HG03108 (cell line): ENCODE results near the gene PNLIPRP2.

Experiments used
- ATAC-seq: cut with Tn5 transposase; IDR thresholded peaks from one replicate; pipeline ENCODE4 v1.9.1; 2021; ENCODE audit warnings: moderate library complexity; ENCODE audit not compliant: unreplicated experiment

The PNLIPRP2 gene

GRCh38 chr10:116676633-116677032, 55.9 kb downstream of the PNLIPRP2 start:
- ATAC-seq, result no peak

DNA sequence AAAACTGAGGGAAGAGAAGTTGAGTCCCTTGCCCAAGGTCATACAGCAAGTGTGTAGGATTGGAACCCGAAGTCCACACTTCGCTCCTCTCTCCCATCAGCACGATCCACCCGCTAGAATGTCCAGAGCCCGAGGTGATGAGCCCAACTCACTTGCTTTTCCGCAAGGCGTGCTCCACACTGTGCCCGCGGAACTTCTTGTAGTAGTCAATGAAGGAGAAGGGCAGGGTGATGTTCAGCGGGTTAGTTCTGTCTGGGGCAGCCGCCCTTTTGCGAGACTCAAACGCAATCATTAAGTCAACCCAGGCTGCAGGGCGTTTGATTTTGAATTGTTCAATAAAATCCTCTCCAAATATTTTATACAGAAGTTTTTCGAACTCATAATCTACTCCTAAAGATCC, 58.6 kb downstream of the PNLIPRP2 start:
- ATAC-seq, result no peak

DNA sequence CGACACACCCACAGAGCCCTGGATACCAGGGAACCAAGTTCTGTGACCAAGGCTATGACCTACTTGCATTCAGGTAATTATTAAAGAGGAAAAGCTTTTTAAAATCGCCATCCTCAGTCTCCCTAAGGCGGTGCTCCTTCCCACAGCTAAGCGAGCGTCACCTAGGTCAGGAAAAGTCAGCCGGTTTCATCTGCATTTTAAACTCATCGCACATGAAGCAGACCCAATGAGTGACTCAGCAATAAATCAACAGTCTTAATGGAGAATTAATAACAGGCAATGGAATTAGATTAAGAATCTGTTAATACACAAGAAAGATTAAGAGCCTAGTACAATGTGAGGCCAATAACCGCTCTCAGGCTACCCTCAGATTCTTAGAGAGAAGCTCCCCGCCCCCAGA, 62.4 kb downstream of the PNLIPRP2 start:
- no peak for ATAC-seq

GRCh38 chr10:116683821-116684220, 63.1 kb downstream of the PNLIPRP2 start:
- no peak for ATAC-seq

- ATAC-seq, result no peak
Observed at GRCh38 chr10:116684781-116685180, 64.0 kb downstream of the PNLIPRP2 start.

GRCh38 chr10:116685807-116686206, 65.1 kb downstream of the PNLIPRP2 start:
- no peak for ATAC-seq

DNA sequence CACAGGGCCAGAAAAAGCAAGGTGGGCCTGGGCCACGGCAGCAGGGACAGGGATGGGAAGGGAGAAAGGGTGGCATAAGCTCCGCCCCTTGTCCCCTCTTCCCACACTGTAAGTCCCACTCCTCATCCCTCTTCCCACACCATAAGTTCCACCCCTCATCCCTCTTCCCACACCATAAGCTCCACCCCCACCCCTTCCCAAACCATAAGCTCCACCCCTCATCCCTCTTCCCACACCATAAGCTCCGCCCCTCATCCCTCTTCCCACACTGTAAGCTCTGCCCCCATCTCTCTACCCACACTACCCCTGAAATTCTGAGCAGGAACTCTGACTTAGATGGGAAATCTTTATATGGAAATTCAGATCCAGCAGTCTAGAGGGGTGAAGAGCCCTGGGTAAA, 65.9 kb downstream of the PNLIPRP2 start:
- ATAC-seq, result no peak

GRCh38 chr10:116687633-116688032, 66.9 kb downstream of the PNLIPRP2 start:
- ATAC-seq, result no peak

- no peak for ATAC-seq
Observed at GRCh38 chr10:116688241-116688711, 67.5 kb downstream of the PNLIPRP2 start.

GRCh38 chr10:116688741-116689495, 68.2 kb downstream of the PNLIPRP2 start:
- no peak for ATAC-seq

GRCh38 chr10:116689744-116690143, 69.0 kb downstream of the PNLIPRP2 start:
- no peak for ATAC-seq

GRCh38 chr10:116690356-116691322, 69.9 kb downstream of the PNLIPRP2 start:
- no peak for ATAC-seq

DNA sequence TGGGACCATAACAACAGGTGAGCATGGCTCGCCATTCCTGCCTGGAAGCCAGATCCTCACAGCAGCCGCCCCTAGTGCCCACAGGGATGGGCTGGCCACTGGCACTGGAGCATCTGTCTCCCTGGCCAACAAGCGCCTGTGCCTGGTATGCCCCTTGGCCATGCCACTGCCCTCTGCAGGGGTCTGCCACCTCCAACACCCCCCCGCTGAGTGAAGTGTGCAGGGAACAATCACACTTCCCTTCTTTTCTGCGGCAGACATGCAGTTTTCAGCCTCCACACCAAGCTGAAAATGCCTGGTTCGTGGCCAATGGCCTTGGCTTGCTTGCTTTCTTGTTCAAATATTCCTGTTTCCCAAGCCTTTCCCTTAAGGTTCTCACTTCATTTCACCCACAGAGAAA, 70.9 kb downstream of the PNLIPRP2 start:
- ATAC-seq, result no peak

- no peak for ATAC-seq
Observed at GRCh38 chr10:116692225-116692624, 71.5 kb downstream of the PNLIPRP2 start.

- ATAC-seq, result no peak
Observed at GRCh38 chr10:116694243-116694926, 73.6 kb downstream of the PNLIPRP2 start.
